Measurements from ENCODE around the gene ADAM23. TPM values are rescaled to one million over a fixed set of nuclear protein-coding genes. Genes with fewer than 3 reads are reported as not detected.

ADAM23 gene
- total RNA-seq, 4 donors from 2014 or later, result 0.37 to 4.6 (median 2.2) TPM

DNA sequence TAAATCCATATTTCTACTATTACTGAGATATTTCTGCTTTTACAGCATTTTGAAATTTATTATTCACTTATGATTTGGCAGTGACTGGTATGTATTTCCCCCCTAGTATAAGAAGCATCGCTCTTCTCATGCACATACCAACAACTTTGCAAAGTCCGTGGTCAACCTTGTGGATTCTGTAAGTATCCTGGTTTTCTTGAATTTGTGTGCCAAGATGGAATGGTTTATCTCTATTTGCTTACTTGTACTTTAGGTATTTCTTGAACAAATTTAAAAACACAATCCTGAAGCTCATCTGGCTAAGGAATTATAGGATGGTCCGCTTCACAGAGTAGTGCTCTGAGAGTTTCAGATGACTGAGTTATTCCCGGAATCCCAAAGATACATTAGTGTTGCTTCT, 114.0 kb downstream of the ADAM23 start:
- ATAC-seq (ENCODE audit: low FRiP score), result no peak
- TF ChIP-seq, protein P1, sequence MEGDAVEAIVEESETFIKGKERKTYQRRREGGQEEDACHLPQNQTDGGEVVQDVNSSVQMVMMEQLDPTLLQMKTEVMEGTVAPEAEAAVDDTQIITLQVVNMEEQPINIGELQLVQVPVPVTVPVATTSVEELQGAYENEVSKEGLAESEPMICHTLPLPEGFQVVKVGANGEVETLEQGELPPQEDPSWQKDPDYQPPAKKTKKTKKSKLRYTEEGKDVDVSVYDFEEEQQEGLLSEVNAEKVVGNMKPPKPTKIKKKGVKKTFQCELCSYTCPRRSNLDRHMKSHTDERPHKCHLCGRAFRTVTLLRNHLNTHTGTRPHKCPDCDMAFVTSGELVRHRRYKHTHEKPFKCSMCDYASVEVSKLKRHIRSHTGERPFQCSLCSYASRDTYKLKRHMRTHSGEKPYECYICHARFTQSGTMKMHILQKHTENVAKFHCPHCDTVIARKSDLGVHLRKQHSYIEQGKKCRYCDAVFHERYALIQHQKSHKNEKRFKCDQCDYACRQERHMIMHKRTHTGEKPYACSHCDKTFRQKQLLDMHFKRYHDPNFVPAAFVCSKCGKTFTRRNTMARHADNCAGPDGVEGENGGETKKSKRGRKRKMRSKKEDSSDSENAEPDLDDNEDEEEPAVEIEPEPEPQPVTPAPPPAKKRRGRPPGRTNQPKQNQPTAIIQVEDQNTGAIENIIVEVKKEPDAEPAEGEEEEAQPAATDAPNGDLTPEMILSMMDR (IDR thresholded peaks at IDR 0.05), result no peak
- DNase-seq (ENCODE audit: low spot score), result no peak

DNA sequence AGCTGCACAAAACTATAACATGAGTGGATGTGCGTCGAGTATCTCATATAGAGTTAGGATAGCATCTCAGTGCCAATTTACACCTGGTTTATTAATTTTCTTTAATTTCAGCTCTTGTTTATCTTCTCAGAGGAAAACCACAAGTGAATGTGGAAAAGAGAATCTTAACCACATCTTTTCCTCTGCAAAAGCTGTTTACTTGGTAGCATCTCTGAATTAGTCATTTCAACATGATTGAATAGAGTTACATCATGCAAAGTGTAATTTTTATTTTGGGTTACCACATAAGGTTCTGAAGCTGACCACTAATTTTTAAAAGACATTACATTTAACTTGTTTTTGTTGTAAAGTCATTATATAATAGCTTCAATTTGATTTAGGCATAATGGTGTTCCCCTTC, 115.2 kb downstream of the ADAM23 start:
- TF ChIP-seq, protein P1 (IDR thresholded peaks at IDR 0.05), result no peak
- no peak for ATAC-seq (ENCODE audit: low FRiP score)
- DNase-seq (ENCODE audit: low spot score), result no peak

DNA sequence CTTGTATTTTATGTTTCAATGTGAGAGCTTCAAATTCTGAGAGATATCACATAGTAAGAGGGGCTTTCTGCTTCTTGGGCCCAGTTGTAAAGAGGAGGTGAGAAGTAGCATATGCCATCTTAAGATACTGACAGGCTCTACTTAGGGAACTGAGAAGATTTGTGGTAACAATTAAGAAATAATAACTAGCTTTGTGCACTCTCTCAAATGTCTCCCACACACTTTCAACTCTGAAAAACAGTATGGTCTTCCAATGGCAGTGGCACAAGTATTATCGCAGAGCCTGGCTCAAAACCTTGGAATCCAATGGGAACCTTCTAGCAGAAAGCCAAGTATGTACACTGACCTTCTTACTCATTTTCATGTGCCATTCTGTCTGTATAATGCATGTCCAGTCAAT, 118.6 kb downstream of the ADAM23 start:
- ATAC-seq (ENCODE audit: low FRiP score) (no peak), DNase-seq (ENCODE audit: low spot score) (no peak)
- TF ChIP-seq, protein P1 (IDR thresholded peaks at IDR 0.05), result no peak

DNA sequence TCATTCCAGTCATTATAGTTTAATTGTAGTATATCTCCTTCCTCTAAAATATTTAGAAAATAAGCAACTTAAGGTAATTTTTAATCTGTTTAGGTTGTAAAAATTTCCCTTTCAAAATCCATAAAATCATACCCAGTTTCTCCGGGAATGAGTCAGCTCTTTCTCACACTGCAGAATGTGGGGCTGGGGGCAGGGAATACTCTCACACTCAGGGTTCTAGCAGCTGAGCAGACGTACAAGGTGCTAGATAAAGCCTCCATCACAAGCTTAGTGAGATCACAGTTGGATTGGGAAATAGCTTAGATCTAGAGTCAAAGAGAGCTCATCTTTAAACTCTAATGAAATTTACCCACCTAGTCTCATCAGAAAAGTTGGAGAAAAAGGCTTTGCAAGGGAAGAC, 119.0 kb downstream of the ADAM23 start:
- ATAC-seq (ENCODE audit: low FRiP score) (no peak), DNase-seq (ENCODE audit: low spot score) (no peak)
- TF ChIP-seq, protein P1 (IDR thresholded peaks at IDR 0.05), result no peak

DNA sequence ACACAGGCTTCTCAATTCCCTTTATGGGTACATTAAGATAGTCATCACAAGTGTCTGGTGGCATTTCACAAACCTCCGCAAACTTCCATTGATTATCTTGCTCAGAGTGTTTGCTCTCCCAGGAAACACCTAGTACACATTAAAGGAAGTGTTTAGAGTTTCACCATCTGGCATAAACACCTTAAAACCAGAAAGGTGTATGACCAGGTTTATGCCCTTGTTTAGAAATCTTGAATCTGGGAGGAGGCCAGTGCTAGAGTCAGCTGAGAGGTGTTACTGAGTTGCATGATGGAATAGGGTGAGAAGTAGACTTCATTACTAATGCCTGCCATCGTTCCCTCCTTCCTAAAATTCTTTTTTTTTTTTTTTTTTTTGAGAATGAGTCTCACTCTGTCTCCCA, 120.0 kb downstream of the ADAM23 start:
- TF ChIP-seq, protein P1 (IDR thresholded peaks at IDR 0.05), result no peak
- DNase-seq (ENCODE audit: low spot score), result no peak
- no peak for ATAC-seq (ENCODE audit: low FRiP score)

DNA sequence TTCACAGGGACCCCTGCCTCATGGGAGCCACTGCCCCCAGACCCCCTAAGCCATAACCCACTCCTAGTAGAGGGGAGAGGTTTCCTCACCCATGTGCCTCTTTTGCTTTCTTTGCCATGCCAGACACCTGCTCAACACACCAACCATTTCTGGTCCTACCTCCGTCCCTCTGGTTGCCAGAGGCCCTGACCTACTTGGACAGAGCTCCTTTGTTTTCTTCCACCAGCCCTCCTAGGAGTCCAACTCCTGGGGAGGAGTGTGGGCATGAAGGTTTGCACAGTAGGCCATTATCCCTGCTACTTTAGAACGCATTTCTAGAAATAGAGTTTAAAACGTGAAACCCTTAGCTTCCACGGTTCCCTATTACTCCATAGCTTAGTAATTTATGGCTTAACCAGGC, 122.3 kb downstream of the ADAM23 start:
- TF ChIP-seq, protein P1 (IDR thresholded peaks at IDR 0.05), result no peak

DNA sequence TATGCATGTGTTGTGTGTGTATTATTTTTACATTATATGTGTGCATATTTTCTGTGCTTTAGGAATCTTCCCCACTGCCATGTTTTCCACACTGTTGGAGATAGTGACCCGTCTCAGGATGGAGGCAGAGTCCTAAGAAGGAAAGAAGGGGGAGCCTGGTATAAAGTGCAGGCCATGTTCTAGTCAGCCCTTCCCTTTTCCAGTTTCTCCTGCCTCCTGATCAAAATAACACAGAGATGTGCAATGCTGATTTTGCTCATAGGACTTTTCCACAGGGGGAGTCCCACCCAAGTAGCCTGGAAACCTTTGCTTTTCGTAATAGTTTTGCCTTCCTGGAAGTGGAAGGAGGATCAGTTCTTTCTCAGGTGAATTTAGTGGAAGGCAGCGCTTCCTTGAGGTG, 126.1 kb downstream of the ADAM23 start:
- no peak for ATAC-seq (ENCODE audit: low FRiP score)
- no peak for DNase-seq (ENCODE audit: low spot score)
- TF ChIP-seq, protein P1 (IDR thresholded peaks at IDR 0.05), result no peak

More for the DNA sequence above, 122.3 kb downstream of the ADAM23 start:
- ATAC-seq (ENCODE audit: low FRiP score) (no peak), DNase-seq (ENCODE audit: low spot score) (no peak)

Measured in omental fat pad (tissue), 4 donors.